ENCODE data around the gene LRIG2.
"Not testable (repeated sequence)": the region's sequence is repeated elsewhere in the genome, so short reads cannot be mapped to it uniquely, and the experiment has no call there.

Gene LRIG2, protein sequence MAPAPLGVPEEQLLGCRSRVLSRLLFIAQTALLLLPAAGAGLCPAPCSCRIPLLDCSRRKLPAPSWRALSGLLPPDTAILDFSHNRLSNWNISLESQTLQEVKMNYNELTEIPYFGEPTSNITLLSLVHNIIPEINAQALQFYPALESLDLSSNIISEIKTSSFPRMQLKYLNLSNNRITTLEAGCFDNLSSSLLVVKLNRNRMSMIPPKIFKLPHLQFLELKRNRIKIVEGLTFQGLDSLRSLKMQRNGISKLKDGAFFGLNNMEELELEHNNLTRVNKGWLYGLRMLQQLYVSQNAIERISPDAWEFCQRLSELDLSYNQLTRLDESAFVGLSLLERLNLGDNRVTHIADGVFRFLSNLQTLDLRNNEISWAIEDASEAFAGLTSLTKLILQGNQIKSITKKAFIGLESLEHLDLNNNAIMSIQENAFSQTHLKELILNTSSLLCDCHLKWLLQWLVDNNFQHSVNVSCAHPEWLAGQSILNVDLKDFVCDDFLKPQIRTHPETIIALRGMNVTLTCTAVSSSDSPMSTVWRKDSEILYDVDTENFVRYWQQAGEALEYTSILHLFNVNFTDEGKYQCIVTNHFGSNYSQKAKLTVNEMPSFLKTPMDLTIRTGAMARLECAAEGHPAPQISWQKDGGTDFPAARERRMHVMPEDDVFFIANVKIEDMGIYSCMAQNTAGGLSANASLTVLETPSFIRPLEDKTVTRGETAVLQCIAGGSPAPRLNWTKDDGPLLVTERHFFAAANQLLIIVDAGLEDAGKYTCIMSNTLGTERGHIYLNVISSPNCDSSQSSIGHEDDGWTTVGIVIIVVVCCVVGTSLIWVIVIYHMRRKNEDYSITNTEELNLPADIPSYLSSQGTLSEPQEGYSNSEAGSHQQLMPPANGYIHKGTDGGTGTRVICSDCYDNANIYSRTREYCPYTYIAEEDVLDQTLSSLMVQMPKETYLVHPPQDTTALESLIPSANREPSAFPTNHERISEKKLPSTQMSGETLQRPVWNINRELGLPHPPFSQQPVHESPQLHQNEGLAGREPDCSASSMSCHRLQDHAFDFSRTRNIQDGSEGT

GRCh38 chr1:113072757-113073478, at the start of gene LRIG2:
Gene LRIG2, plus strand, starts transcription at chr1:113073198. Its CDS starts 209 bp downstream, at chr1:113073407.
- DNase-seq = peak; percentile 98

DNA sequence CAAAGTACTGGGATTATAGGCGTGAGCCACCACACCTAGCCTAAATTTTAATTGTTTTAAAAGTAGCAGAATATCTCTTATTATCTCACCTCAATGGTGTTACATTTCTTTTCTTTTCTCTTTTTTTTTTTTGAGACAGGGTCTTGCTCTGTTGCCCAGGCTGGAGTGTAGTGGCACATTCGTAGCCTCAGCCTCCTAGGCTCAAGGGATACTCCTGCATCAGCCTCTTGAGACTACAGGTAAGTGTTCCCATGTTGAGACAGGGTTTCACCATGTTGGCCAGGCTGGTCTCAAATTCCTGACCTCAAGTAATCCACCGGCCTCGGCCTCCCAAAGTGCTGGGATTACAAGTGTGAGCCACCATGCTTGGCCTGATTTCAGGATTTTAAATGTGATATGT, 49.7 kb upstream of the LRIG2 start:
- DNase-seq = not testable (repeated sequence)

- no peak for DNase-seq
These were observed 46.0 kb upstream of the LRIG2 start for GRCh38 chr1:113027007-113027406.

DNA sequence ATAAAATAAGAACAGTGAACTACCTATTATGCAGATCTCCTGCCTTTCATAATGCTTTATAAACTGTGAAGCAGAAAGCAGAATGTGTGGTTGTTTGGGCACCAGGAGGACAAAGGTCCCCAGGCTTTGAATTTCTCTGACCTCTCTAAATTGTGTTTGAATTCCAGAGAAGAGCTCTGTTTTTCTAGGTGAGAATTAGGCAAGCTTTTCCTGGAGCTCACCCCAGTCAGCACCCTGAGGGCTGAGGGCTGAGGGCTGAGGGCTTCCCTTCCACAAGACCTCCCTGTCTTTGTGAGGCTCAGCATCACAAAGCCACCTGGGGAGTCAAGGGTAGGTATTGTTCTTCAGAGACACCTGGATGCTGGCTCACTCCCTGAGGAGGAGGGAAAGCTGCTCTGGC, 45.5 kb upstream of the LRIG2 start:
- DNase-seq = no peak

DNA sequence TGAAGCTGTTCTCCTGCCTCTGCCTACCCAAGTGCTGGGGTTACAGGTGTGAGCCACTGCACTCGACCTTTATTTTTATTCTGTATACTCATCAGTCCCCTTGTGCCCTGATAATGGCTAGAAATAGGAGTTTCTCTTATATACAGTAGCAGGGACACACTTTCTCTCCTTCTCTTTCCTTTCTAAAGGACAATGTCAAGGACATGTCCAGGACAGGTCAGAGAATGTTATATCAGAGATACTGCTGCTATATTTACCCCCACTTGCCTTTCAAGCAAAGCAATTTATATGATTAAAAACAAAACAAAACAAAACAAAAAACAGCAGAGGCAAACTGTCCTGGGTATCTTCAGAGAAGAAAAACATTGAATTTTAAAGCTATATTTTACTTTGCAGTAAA, 43.2 kb upstream of the LRIG2 start:
- DNase-seq = no peak

- DNase-seq = no peak
These were observed 41.6 kb upstream of the LRIG2 start for GRCh38 chr1:113031171-113031933.

DNA sequence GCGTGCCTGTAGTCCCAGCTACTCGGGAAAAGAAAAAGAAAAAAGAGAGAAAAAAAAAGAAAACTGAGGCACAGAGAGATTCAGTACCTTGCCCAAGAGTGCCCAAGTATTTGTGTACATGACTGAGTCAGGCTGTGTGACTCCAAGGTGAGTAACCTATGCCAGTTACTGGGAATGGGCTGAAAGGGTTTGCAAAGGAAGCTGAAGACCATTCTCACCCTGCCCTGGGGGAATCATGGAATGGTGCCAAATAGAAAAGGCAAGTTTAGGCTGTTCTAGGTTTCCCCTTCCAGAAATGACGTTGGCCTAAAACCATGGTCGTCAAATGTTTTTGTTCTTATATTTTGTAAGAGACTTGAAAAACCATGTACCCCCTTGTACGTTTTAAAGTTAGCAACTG, 37.9 kb upstream of the LRIG2 start:
- no peak for DNase-seq

DNA sequence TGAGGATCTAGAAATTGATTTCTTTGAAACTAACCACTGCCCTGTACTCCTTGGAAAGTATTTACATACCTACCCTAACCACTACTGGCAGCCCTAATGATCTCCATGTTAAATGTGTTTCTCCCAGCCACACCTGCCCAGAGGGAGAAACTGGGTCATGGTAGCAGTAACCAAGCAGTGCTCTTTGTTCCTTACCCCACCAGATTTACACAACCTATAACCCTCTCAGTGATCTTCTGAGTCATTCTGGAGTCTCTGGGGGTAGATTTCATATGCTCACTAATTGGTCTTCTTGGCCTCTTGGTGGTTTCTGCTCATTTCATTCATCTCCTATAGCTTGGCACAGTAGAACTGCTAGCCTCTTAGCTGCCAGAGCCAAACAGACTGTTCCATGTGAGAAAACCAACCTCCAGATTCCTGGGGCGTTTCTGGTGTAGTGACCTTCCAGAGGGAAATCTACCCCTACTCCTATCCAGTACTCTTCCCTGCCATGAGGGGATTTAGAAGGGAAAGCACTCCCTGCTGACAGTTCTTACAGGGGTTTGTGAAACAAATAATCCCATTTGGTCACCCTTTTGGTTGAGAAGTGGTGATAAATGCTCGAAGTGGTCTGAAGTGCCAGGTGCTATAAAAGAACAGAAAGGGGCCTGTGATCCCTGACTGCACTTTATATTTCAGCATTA, 36.2 kb upstream of the LRIG2 start:
- no peak for DNase-seq

DNA sequence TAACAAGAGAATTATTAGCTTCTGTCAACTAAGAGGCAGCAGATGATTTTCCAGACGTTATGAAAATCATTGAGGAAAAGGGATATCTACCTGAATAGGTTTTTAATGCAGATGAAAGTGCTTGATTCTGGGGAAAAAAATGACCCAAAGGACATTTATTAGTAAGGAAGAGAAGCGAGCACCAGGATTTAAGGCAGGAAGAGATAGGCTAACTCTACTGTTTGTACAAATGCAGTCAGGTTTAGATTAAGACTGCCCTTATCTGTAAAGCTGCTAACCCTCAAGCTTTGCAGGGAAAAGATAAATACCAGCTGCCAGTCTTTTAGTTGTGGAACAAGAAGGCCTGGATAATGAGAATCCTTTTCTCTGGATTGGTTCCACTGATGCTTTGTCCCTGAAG, 33.0 kb upstream of the LRIG2 start:
- DNase-seq = no peak

DNA sequence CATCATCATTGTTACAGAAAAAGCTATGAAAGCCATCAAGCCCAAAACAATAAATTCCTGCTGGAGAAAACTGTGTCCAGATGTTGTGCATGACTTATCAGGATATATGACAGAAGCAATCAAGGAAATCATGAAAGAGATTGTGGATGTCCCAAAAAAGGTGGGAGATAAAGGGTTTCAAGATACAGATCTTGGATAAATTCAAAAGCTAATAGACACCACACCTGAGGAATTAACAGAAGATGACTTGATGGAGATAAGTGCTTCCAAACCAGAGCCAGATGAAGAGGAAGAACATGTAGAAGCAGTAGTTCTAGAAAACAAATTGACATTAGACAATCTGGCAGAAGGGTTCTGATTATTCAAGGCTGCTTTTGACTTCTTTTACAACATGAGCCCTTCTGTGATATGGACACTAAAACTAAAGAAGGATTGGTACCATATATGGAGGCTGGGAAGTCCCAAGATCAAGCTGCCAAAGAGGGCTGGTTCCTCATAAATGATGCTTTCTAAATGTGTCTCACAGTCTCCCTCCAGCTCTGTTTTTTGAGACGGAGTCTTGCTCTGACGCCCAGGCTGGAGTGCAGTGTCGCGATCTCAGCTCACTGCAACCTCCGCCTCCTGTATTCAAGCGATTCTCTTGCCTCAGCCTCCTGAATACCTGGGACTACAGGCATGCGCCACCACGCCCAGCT, 32.1 kb upstream of the LRIG2 start:
- DNase-seq = no peak

DNA sequence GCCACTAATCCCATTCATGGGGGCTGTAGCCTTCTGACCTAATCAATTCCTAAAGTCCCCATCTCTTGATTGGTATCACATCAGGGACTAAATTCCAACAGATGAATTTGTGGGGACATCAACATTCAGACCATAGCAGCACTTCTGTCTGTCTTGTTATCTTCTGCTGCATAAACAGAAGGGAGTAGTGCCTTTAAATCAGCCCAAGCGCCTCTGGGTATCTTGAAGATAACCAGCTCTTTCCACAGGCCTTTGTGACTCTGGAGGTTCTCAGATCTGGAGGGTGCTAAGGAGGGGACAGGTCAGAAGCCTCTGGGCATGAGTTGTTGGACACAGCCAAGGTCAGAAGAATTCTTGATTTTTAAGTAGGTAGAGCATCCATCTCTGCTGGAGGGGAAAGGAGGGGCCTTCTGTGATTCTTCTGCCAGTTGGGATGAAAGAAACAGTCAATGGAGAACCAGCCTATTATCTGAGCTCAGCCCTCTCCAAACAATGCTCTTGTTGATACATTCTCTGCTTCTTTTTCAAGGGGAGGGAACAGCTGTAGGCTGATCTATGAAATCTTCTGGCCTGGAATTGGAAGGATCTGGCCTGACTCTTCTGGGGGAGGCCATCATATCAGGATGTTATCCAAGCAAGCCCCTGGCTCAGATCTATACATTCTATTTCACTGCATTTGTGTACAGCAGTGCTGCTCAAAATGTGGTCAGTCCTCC, 31.3 kb upstream of the LRIG2 start:
- DNase-seq = no peak

GRCh38 chr1:113042285-113043143, 30.5 kb upstream of the LRIG2 start:
- DNase-seq = peak; percentile 18

DNA sequence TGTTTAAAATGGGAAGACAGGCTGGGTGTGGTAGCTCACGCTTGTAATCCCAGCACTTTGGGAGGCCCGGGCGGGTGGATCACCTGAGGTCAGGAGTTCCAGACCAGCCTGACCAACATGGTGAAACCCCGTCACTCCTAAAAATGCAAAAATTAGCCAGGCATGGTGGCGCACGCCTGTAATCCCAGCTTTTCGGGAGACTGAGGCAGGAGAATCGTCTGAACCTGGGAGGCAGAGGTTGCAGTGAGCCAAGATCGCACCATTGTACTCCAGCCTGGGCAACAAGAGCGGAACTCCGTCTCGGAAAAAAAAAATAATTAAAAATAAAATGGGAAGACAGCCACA, 29.9 kb upstream of the LRIG2 start:
- DNase-seq = not testable (repeated sequence)

DNA sequence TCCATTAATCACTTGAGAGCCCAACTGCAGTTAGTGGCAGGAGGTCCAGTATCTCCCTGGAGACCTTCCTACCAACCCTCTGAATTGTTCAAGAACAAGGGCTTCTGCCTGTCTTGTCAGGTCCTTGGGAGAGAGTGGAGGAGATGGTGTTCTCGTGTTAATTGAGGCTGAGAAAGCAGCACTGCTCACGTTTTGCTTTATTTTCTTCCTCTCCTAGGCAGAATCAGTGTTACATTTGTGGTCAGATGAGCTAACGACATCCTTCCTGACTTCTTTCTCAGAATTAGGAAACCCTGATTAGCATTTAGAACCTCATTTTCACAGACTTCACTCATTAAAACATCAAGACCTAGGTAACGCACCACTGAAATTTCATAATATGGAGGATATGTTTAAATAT, 26.4 kb upstream of the LRIG2 start:
- no peak for DNase-seq

GRCh38 chr1:113048064-113048463, 24.9 kb upstream of the LRIG2 start:
- DNase-seq = no peak

DNA sequence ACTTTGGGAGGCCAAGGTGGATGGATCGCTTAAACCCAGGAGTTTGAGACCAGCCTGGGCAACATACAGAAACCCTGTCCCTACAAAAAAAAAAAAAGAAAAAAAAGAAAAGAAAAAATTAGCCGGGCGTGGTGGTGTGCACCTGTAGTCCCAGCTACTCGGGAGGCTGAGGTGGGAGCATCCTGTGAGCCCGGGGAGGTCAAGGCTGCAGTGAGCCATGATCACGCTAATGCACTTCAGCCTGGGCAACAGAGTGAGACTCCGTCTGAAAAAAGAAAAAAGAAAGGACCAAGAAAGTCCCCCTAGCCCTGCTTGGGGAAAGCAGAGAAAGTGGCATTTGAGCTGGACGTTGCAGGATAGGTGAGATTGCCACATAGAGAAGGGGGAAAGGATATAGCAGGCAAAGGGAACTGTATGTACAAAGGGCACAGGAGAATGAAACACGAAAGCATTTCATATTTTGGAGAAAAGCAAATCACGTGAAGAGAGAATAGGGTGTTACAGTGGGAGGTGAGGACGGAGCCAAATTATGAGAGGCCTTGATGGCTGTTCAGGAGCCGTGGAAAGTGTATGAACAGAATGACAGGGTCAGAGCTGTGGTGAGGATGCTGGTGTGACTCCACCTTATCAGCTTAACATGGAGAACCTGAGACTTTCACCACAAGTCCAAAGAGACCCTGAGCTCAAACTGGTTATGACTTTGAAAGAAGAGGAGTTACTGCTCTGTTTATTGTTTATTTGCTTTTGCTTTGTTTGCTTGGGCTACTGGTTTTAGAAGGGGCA, 19.5 kb upstream of the LRIG2 start:
- DNase-seq = no peak

DNA sequence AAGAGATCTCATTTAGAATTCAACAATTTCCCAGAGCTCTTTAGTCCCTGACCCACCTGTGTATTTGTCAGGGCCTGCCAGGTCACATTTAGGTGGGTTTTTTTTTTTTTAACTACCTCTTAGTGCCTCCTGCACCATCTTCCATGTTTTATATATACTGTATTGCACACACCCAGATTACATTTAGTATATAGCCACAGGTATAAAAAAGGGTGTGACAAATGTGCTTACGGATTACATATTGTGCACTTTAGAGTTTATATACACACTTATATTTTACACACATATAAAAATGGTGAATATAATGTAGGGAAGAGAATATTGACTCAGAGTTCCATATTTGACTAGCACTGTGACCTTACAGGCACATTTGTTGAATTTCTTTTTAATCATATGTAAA, 17.4 kb upstream of the LRIG2 start:
- no peak for DNase-seq

- DNase-seq = no peak
These were observed 16.0 kb upstream of the LRIG2 start for GRCh38 chr1:113057006-113057405.

Measured in stimulated activated CD4-positive, alpha-beta T cell treated with anti-CD3 and anti-CD28 coated beads, Interleukin-4, amount 100 ng/mL, for 1 hour (primary cell).